Measurements from ENCODE around the gene ZFR.
"Not testable (repeated sequence)": the region's sequence is repeated elsewhere in the genome, so short reads cannot be mapped to it uniquely, and the experiment has no call there.

ZFR gene

DNA sequence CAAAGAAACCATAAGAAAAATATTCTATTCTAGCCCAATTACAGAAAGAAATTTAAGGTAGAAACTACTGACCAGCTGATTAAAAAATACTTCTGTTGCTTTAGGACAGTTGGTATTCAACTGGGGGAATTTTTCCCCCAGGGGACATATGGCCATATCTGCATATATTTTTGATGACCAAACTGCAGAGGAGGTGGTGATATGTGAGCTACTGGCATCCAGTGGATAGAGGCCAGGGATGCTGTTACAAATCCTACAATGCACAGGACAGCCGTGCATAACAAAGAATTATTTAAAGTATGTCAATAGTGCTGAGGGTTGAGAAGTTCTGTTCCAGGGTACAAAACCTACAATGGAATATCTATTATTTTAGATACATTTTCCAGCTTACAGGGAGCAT is 24.0 kb downstream of the ZFR start:
- no peak overlapping the region for H3K27ac ChIP-seq (ENCODE audit: low read depth, low read length)
- H3K27me3 ChIP-seq (ENCODE audit: control insufficient read depth in 5 of 5, insufficient read depth in 4 of 5, low read length in 5 of 5), result no peaks in the 10 kb centered on the region
- H3K4me1 ChIP-seq (ENCODE audit: control insufficient read depth in 5 of 5, insufficient read depth in 5 of 5, low read length in 5 of 5), result peaks cover 0 to 22% (median 9%) of the 10 kb centered on the region in 5 donors
- no peaks in the 10 kb centered on the region for H3K9me3 ChIP-seq (ENCODE audit: control insufficient read depth in 5 of 5, low read length in 5 of 5)
- H3K9ac ChIP-seq (ENCODE audit: low read length in 5 of 5), result no peak overlapping the region
- no peak overlapping the region for H3K4me3 ChIP-seq (ENCODE audit: low read depth in 1 of 5, low read length in 5 of 5)
- H3K36me3 ChIP-seq (ENCODE audit: control insufficient read depth in 5 of 5, insufficient read depth in 5 of 5, low read length in 5 of 5), result peaks cover 9 to 22% (median 12%) of the 10 kb centered on the region in 5 donors

- Histone ChIP-seq H3K27me3 (ENCODE audit: control insufficient read depth in 5 of 5, insufficient read depth in 4 of 5, low read length in 5 of 5) (no peaks in the 10 kb centered on the region), H3K4me1 (ENCODE audit: control insufficient read depth in 5 of 5, insufficient read depth in 5 of 5, low read length in 5 of 5) (peaks cover 0 to 22% (median 9%) of the 10 kb centered on the region in 5 donors), H3K9ac (ENCODE audit: low read length in 5 of 5) (no peak overlapping the region), H3K4me3 (ENCODE audit: low read depth in 1 of 5, low read length in 5 of 5) (no peak overlapping the region), H3K36me3 (ENCODE audit: control insufficient read depth in 5 of 5, insufficient read depth in 5 of 5, low read length in 5 of 5) (peaks cover 10 to 26% (median 14%) of the 10 kb centered on the region in 5 donors), H3K27ac (ENCODE audit: low read depth, low read length) (no peak overlapping the region), H3K9me3 (ENCODE audit: control insufficient read depth in 5 of 5, low read length in 5 of 5) (no peaks in the 10 kb centered on the region)
These were observed 24.7 kb downstream of the ZFR start for GRCh38 chr5:32419791-32420190.

DNA sequence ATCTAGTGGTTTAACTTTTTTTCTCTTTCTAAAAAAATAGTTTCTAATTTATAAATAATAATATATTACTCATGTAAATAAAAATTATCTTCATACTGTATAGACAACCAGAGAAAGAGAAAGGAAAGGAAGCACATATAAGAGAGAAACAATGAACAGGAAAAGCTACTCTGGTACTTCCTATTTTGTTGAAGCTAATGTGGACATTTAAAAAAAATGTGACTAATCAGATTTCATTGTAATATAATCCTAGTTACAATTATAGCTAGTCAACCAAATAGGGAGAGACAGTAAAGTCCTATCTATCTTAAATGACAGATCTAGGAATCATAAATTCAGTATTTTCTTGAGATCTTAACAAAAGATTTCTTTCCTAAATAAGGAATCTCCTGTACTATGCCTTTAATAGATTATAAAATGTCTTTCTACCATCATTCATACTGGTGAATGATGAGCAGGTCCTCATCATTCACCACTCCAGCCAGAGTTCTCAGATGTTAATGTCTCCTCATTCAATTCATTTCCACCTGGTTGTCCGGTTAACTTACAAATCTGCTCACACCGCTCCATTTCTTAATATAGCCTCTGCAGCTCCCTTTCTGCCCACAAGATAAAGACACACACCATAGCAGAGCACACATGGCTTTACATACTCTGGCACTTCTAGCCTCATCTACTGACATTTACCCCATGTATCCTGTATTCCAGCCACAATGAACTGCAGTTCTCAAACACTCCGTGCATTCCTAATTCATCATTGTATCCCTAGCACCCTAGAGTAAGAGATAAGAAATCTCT is 30.9 kb downstream of the ZFR start:
- no peaks in the 10 kb centered on the region for H3K27me3 ChIP-seq (ENCODE audit: control insufficient read depth in 5 of 5, insufficient read depth in 4 of 5, low read length in 5 of 5)
- no peak overlapping the region for H3K4me3 ChIP-seq (ENCODE audit: low read depth in 1 of 5, low read length in 5 of 5)
- H3K9me3 ChIP-seq (ENCODE audit: control insufficient read depth in 5 of 5, low read length in 5 of 5), result no peaks in the 10 kb centered on the region
- H3K36me3 ChIP-seq (ENCODE audit: control insufficient read depth in 5 of 5, insufficient read depth in 5 of 5, low read length in 5 of 5), result peaks cover 19 to 53% (median 38%) of the 10 kb centered on the region in 5 donors
- no peak overlapping the region for H3K9ac ChIP-seq (ENCODE audit: low read length in 5 of 5)
- H3K4me1 ChIP-seq (ENCODE audit: control insufficient read depth in 5 of 5, insufficient read depth in 5 of 5, low read length in 5 of 5), result peaks cover 0 to 11% (median 7%) of the 10 kb centered on the region in 5 donors
- H3K27ac ChIP-seq (ENCODE audit: low read depth, low read length), result no peak overlapping the region

DNA sequence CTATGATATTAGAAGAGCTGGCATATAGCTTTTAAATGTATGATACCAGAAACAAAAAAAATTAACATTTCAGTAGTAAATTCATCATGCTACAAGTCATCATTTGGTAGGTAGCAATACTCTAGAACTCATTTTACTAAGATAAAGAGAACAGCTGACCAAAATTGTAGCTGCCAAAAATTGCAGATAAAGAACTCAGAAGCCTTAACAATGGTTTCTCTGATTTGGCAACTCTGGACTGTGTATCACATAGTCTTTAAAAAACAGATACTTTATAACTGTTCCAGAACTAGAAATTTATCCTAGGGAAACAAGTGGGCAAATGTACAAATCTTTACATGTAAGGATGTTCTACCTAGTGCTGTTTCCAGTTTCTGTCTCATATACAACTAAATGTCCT is 33.9 kb downstream of the ZFR start:
- Histone ChIP-seq H3K9ac (ENCODE audit: low read length in 5 of 5) (no peak overlapping the region), H3K4me3 (ENCODE audit: low read depth in 1 of 5, low read length in 5 of 5) (no peak overlapping the region), H3K4me1 (ENCODE audit: control insufficient read depth in 5 of 5, insufficient read depth in 5 of 5, low read length in 5 of 5) (peaks cover 0 to 11% (median 7%) of the 10 kb centered on the region in 5 donors), H3K27ac (ENCODE audit: low read depth, low read length) (no peak overlapping the region), H3K27me3 (ENCODE audit: control insufficient read depth in 5 of 5, insufficient read depth in 4 of 5, low read length in 5 of 5) (no peaks in the 10 kb centered on the region), H3K9me3 (ENCODE audit: control insufficient read depth in 5 of 5, low read length in 5 of 5) (no peaks in the 10 kb centered on the region), H3K36me3 (ENCODE audit: control insufficient read depth in 5 of 5, insufficient read depth in 5 of 5, low read length in 5 of 5) (peaks cover 26 to 53% (median 50%) of the 10 kb centered on the region in 5 donors)

DNA sequence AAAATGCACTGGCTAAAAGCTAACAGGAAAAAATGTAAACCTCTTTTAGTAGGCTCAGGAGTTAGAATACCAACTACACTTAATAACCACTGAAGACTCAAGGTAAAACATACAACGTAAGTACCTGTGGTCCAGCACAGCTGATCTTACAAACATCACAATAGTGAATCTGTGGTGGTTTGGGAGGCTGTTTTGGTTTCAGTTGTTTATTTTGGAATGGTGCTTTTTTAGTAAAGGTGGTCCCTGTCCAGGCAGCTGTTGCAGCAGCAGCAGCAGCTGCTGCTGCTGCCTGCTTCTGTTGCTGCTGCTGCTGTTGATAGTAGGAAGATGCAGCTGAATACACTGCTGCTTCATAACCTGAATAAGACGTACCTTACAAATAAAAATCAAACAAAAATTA is 37.9 kb downstream of the ZFR start:
- H3K4me1 ChIP-seq (ENCODE audit: control insufficient read depth in 5 of 5, insufficient read depth in 5 of 5, low read length in 5 of 5), result peaks cover 0 to under 1% (median 0%) of the 10 kb centered on the region in 5 donors
- H3K9ac ChIP-seq (ENCODE audit: low read length in 5 of 5), result no peak overlapping the region
- no peaks in the 10 kb centered on the region for H3K27me3 ChIP-seq (ENCODE audit: control insufficient read depth in 5 of 5, insufficient read depth in 4 of 5, low read length in 5 of 5)
- H3K36me3 ChIP-seq (ENCODE audit: control insufficient read depth in 5 of 5, insufficient read depth in 5 of 5, low read length in 5 of 5), result peaks cover 46 to 72% (median 67%) of the 10 kb centered on the region in 5 donors
- H3K9me3 ChIP-seq (ENCODE audit: control insufficient read depth in 5 of 5, low read length in 5 of 5), result no peaks in the 10 kb centered on the region
- H3K27ac ChIP-seq (ENCODE audit: low read depth, low read length), result no peak overlapping the region
- H3K4me3 ChIP-seq (ENCODE audit: low read depth in 1 of 5, low read length in 5 of 5), result no peak overlapping the region

DNA sequence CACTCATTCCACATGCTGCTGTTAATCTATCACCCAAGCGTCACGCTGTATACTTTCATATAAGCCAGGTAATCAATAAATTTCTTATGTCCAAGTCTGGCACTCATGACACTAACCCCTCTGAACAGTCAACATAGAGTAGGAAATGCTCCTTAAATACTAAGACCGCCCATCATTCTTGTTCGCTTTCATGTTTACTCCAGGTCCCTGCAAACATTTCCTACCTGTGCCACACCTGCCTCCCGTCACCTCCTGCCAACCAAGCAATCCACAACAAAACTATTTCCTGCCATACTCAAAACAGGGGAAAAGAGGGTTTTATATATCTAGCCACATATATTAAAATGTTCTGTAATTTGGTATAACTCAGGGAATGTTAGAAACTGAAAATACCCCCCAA is 39.0 kb downstream of the ZFR start:
- Histone ChIP-seq H3K27me3 (ENCODE audit: control insufficient read depth in 5 of 5, insufficient read depth in 4 of 5, low read length in 5 of 5) (no peaks in the 10 kb centered on the region), H3K27ac (ENCODE audit: low read depth, low read length) (no peak overlapping the region), H3K9me3 (ENCODE audit: control insufficient read depth in 5 of 5, low read length in 5 of 5) (no peaks in the 10 kb centered on the region), H3K9ac (ENCODE audit: low read length in 5 of 5) (no peak overlapping the region), H3K4me1 (ENCODE audit: control insufficient read depth in 5 of 5, insufficient read depth in 5 of 5, low read length in 5 of 5) (no peaks in the 10 kb centered on the region), H3K36me3 (ENCODE audit: control insufficient read depth in 5 of 5, insufficient read depth in 5 of 5, low read length in 5 of 5) (peaks cover 55 to 78% (median 75%) of the 10 kb centered on the region in 5 donors), H3K4me3 (ENCODE audit: low read depth in 1 of 5, low read length in 5 of 5) (no peak overlapping the region)

DNA sequence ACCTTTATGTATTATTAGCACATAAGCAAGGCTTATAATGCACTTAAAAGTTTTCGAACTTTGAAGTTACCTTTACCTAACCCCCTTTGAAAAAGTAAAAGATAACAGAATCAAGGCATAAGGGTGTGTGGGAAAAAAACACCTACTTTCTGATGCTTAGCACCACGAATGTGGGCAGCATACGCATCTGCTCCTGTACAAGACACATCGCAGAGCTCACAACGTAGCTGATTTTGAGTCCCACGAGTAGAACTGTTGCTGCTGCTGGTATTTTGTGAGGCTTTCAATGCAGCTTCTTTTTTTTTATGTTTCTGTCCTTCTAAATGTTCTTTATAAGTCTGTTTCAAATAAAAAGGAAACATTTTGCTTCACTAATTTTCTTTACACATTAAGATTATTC is 40.8 kb downstream of the ZFR start:
- H3K9ac ChIP-seq (ENCODE audit: low read length in 5 of 5), result no peak overlapping the region
- H3K27ac ChIP-seq (ENCODE audit: low read depth, low read length), result no peak overlapping the region
- H3K4me3 ChIP-seq (ENCODE audit: low read depth in 1 of 5, low read length in 5 of 5), result no peak overlapping the region
- H3K36me3 ChIP-seq (ENCODE audit: control insufficient read depth in 5 of 5, insufficient read depth in 5 of 5, low read length in 5 of 5), result peaks cover 65 to 85% (median 81%) of the 10 kb centered on the region in 5 donors
- no peaks in the 10 kb centered on the region for H3K9me3 ChIP-seq (ENCODE audit: control insufficient read depth in 5 of 5, low read length in 5 of 5)
- H3K27me3 ChIP-seq (ENCODE audit: control insufficient read depth in 5 of 5, insufficient read depth in 4 of 5, low read length in 5 of 5), result no peaks in the 10 kb centered on the region
- no peaks in the 10 kb centered on the region for H3K4me1 ChIP-seq (ENCODE audit: control insufficient read depth in 5 of 5, insufficient read depth in 5 of 5, low read length in 5 of 5)

DNA sequence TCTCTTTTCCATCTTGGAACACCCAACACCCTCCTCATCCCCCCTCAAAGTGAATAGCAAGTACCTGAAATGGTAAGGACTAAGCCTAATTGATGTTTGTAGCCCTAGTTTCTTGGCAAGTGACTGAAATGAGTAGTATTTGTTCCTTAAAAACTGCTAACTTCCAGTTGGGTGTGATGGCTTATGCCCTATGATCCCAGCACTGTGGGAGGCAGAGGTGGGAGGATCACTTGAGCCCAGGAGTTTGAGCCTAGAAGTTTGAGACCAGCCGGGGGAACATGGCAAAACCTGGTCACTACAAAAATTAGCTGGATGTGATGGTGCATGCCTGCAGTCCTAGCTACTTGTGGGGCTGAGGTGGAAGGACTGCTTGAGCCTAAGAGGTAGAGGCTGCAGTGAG is 44.1 kb downstream of the ZFR start:
- H3K36me3 ChIP-seq (ENCODE audit: control insufficient read depth in 5 of 5, insufficient read depth in 5 of 5, low read length in 5 of 5), result peaks cover 62 to 93% (median 87%) of the 10 kb centered on the region in 5 donors
- no peaks in the 10 kb centered on the region for H3K4me1 ChIP-seq (ENCODE audit: control insufficient read depth in 5 of 5, insufficient read depth in 5 of 5, low read length in 5 of 5)

GRCh38 chr5:32398754-32399153 is 45.8 kb downstream of the ZFR start:
- not testable (repeated sequence) for H3K9ac ChIP-seq (ENCODE audit: low read length in 5 of 5)
- peaks cover 64 to 93% (median 87%) of the 10 kb centered on the region in 5 donors for H3K36me3 ChIP-seq (ENCODE audit: control insufficient read depth in 5 of 5, insufficient read depth in 5 of 5, low read length in 5 of 5)

More for the DNA sequence above, 44.1 kb downstream of the ZFR start:
- Histone ChIP-seq H3K27ac (ENCODE audit: low read depth, low read length) (no peak overlapping the region), H3K9me3 (ENCODE audit: control insufficient read depth in 5 of 5, low read length in 5 of 5) (no peaks in the 10 kb centered on the region), H3K9ac (ENCODE audit: low read length in 5 of 5) (no peak overlapping the region), H3K27me3 (ENCODE audit: control insufficient read depth in 5 of 5, insufficient read depth in 4 of 5, low read length in 5 of 5) (no peaks in the 10 kb centered on the region), H3K4me3 (ENCODE audit: low read depth in 1 of 5, low read length in 5 of 5) (no peak overlapping the region)

DNA sequence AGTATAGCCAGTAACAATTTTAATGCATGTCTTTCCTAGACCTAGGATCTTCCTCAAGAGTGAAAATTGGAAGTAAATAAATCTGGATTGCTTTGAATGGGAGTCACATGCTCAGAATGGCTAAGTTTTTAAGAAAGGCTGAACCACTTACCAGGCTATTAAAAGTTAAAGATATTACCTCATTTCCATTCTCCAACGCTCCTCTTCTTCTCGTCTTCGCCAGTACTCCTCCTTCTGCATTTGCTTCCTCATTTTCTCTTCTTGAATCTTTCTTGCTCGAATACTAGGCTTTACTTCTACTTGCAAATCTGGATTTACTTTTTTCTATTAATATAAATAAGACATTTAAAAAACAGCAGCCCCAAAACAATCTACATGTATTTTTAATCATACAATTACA is 49.6 kb downstream of the ZFR start:
- Histone ChIP-seq H3K4me3 (ENCODE audit: low read depth in 1 of 5, low read length in 5 of 5) (no peak overlapping the region), H3K27ac (ENCODE audit: low read depth, low read length) (no peak overlapping the region), H3K27me3 (ENCODE audit: control insufficient read depth in 5 of 5, insufficient read depth in 4 of 5, low read length in 5 of 5) (no peaks in the 10 kb centered on the region), H3K9ac (ENCODE audit: low read length in 5 of 5) (no peak overlapping the region), H3K36me3 (ENCODE audit: control insufficient read depth in 5 of 5, insufficient read depth in 5 of 5, low read length in 5 of 5) (peaks cover 41 to 78% (median 74%) of the 10 kb centered on the region in 5 donors), H3K9me3 (ENCODE audit: control insufficient read depth in 5 of 5, low read length in 5 of 5) (no peaks in the 10 kb centered on the region), H3K4me1 (ENCODE audit: control insufficient read depth in 5 of 5, insufficient read depth in 5 of 5, low read length in 5 of 5) (peaks cover 0 to 21% (median 8%) of the 10 kb centered on the region in 5 donors)

More at GRCh38 chr5:32398754-32399153, 45.8 kb downstream of the ZFR start:
- not testable (repeated sequence) for H3K9me3 ChIP-seq (ENCODE audit: control insufficient read depth in 5 of 5, low read length in 5 of 5); H3K27ac ChIP-seq (ENCODE audit: low read depth, low read length); H3K4me3 ChIP-seq (ENCODE audit: low read depth in 1 of 5, low read length in 5 of 5); H3K27me3 ChIP-seq (ENCODE audit: control insufficient read depth in 5 of 5, insufficient read depth in 4 of 5, low read length in 5 of 5); H3K4me1 ChIP-seq (ENCODE audit: control insufficient read depth in 5 of 5, insufficient read depth in 5 of 5, low read length in 5 of 5)
